ENCODE results near the gene MINDY1. TPM values are rescaled to one million over a fixed set of nuclear protein-coding genes. Genes with fewer than 3 reads are reported as not detected.

Gene MINDY1
- total and polyA plus RNA-seq, 3 donors from 2014 or later = 49.8 to 69.8 (median 56.9) TPM

- no peak for DNase-seq
- peaks cover 19% of the 10 kb centered on the region for H3K4me1 ChIP-seq
- no peaks in the 10 kb centered on the region for H3K9me3 ChIP-seq
- H3K36me3 ChIP-seq (ENCODE audit: low read depth, missing control alignments) = no peaks in the 10 kb centered on the region
- H3K4me3 ChIP-seq = no peak overlapping the region
- no peaks in the 10 kb centered on the region for H3K27me3 ChIP-seq
- peak overlapping the region in 1 of 2 donors; percentile 15 for H3K27ac ChIP-seq
- 96 to 100% methylated on average over 3 of the region's 3 CpGs for WGBS, 2 donors
- no peak for TF ChIP-seq POLR2A (IDR thresholded peaks at IDR 0.05)
- no peak for TF ChIP-seq CTCF (IDR thresholded peaks at IDR 0.05)
- intact Hi-C loops (cut with DNase I; ENCODE audit: low total_unique reads) = no loop called here
These were observed 6.3 kb downstream of the MINDY1 start for GRCh38 chr1:151000408-151000807.

GRCh38 chr1:150999926-151000325 lies 6.8 kb downstream of the MINDY1 start:
- Histone ChIP-seq H3K27ac (no peak overlapping the region), H3K4me1 (peaks cover 19% of the 10 kb centered on the region), H3K36me3 (ENCODE audit: low read depth, missing control alignments) (no peaks in the 10 kb centered on the region), H3K4me3 (no peak overlapping the region), H3K9me3 (no peaks in the 10 kb centered on the region), H3K27me3 (no peaks in the 10 kb centered on the region)
- intact Hi-C loops (cut with DNase I; ENCODE audit: low total_unique reads) = no loop called here
- WGBS, 2 donors = 90 to 91% methylated on average over 2 of the region's 2 CpGs
- TF ChIP-seq CTCF (IDR thresholded peaks at IDR 0.05) = no peak
- no peak for TF ChIP-seq POLR2A (IDR thresholded peaks at IDR 0.05)
- DNase-seq = no peak

GRCh38 chr1:150999051-150999674 lies 7.5 kb downstream of the MINDY1 start:
- H3K27me3 ChIP-seq = no peaks in the 10 kb centered on the region
- TF ChIP-seq CTCF (IDR thresholded peaks at IDR 0.05) (no peak), POLR2A (IDR thresholded peaks at IDR 0.05) (no peak)
- no peak overlapping the region for H3K27ac ChIP-seq
- DNase-seq = no peak
- no peak overlapping the region for H3K4me3 ChIP-seq
- H3K4me1 ChIP-seq = peaks cover 17% of the 10 kb centered on the region
- intact Hi-C loops (cut with DNase I; ENCODE audit: low total_unique reads) = no loop called here
- WGBS, 2 donors = 73 to 80% methylated on average over 17 of the region's 17 CpGs
- H3K9me3 ChIP-seq = no peaks in the 10 kb centered on the region
- no peaks in the 10 kb centered on the region for H3K36me3 ChIP-seq (ENCODE audit: low read depth, missing control alignments)

GRCh38 chr1:150997949-150998348 lies 8.8 kb downstream of the MINDY1 start:
- Histone ChIP-seq H3K4me3 (no peak overlapping the region), H3K36me3 (ENCODE audit: low read depth, missing control alignments) (no peaks in the 10 kb centered on the region), H3K4me1 (peaks cover 5% of the 10 kb centered on the region), H3K27me3 (no peaks in the 10 kb centered on the region), H3K9me3 (no peaks in the 10 kb centered on the region), H3K27ac (no peak overlapping the region)
- TF ChIP-seq CTCF (IDR thresholded peaks at IDR 0.05) (no peak), POLR2A (IDR thresholded peaks at IDR 0.05) (no peak)
- intact Hi-C loops (cut with DNase I; ENCODE audit: low total_unique reads) = no loop called here
- 65 to 78% methylated on average over 3 to 5 of the region's 5 CpGs for WGBS, 2 donors
- no peak for DNase-seq
